H1 (cell line): ENCODE results near the gene OPCML. TPM values are rescaled to one million over a fixed set of nuclear protein-coding genes. Genes with fewer than 3 reads are reported as not detected.
"Not testable (repeated sequence)": the region's sequence is repeated elsewhere in the genome, so short reads cannot be mapped to it uniquely, and the experiment has no call there.

Experiments
- CTCF ChIA-PET: fragments of 300-600 bp; sonication (Branson Sonifier 250); formaldehyde crosslinking; loops from one replicate; lab custom pipeline; 2021; ENCODE audit not compliant: partially characterized antibody; lab: Charles Lee
- POLR2A ChIA-PET: fragments of 300-600 bp; sonication (Branson Sonifier 250); formaldehyde crosslinking; loops from one replicate; lab custom pipeline; 2021; ENCODE audit warnings: inconsistent platforms; ENCODE audit not compliant: partially characterized antibody; lab: Charles Lee
- DNase-seq, 2 experiments: peaks; one replicate each; pipeline versions ENCODE4 v3.0.0 to v3.0.0-alpha.2; 2010 to 2022; ENCODE audit warnings: low spot score in 2 of 2, low read depth in 1 of 2, mixed read lengths in 1 of 2
- FAIRE-seq: peaks from 2 replicates; lab custom pipeline; 2011; peaks lifted over from hg19 to GRCh38; lab: Jason Lieb, UNC
- H2AFZ ChIP-seq: 2 replicates; pipeline ENCODE4 v1.8.1; 2012; ENCODE audit warnings: low read length, inconsistent platforms
- H2AK5ac ChIP-seq: 2 replicates; pipeline ENCODE4 v1.6.1; 2013; ENCODE audit warnings: low read depth, low read length
- H2BK120ac ChIP-seq: replicated peaks from 2 replicates; pipeline ENCODE3; 2013; ENCODE audit warnings: low read depth, low read length, inconsistent platforms
- H2BK12ac ChIP-seq: 2 replicates; pipeline ENCODE4 v1.6.1; 2013; ENCODE audit warnings: low read depth, low read length
- H2BK15ac ChIP-seq: 2 replicates; pipeline ENCODE4 v1.6.1; 2013; ENCODE audit warnings: low read length
- H2BK20ac ChIP-seq: 2 replicates; pipeline ENCODE4 v1.6.1; 2013; ENCODE audit warnings: low read length
- H2BK5ac ChIP-seq: 2 replicates; pipeline ENCODE4 v1.6.1; 2013; ENCODE audit warnings: low read depth, low read length
- H3K14ac ChIP-seq: 2 replicates; pipeline ENCODE4 v1.6.1; 2013; ENCODE audit warnings: inconsistent platforms; ENCODE audit not compliant: insufficient read length
- H3K18ac ChIP-seq: 2 replicates; pipeline ENCODE4 v1.6.1; 2013; ENCODE audit warnings: low read length; ENCODE audit errors: extremely low read depth
- H3K23ac ChIP-seq: 2 replicates; pipeline ENCODE4 v1.6.1; 2013; ENCODE audit warnings: inconsistent platforms; ENCODE audit not compliant: insufficient read length
- H3K23me2 ChIP-seq: 2 replicates; pipeline ENCODE4 v1.6.1; 2013; ENCODE audit warnings: low read depth, low read length
- H3K27ac ChIP-seq: 2 replicates; pipeline ENCODE4 v1.6.1; 2011; ENCODE audit warnings: low read depth, low read length, inconsistent platforms
- H3K27me3 ChIP-seq, 4 experiments: replicated peaks in 1 of 4; 1 replicate in 1 of 4; 2 replicates in 3 of 4; pipeline versions ENCODE4 v1.6.1 to v1.8.1; 2011 to 2013; ENCODE audit warnings: low read length in 3 of 4, mild to moderate bottlenecking in 3 of 4, inconsistent platforms in 2 of 4, mixed read lengths in 2 of 4, moderate library complexity in 1 of 4; ENCODE audit not compliant: control insufficient read depth in 3 of 4, insufficient read depth in 3 of 4; ENCODE audit errors: extremely low read depth in 1 of 4
- H3K36me3 ChIP-seq, 4 experiments: 2 replicates each; pipeline versions ENCODE4 v1.6.1 to v1.8.1; 2011 to 2013; ENCODE audit warnings: mild to moderate bottlenecking in 4 of 4, low read length in 3 of 4, moderate library complexity in 2 of 4, control low read depth in 1 of 4, inconsistent platforms in 1 of 4; ENCODE audit not compliant: insufficient read depth in 4 of 4, control insufficient read depth in 2 of 4
- H3K4ac ChIP-seq: replicated peaks from 2 replicates; pipeline ENCODE3; 2013; ENCODE audit warnings: low read length, low read depth, mixed read lengths, inconsistent platforms; ENCODE audit not compliant: insufficient read length
- H3K4me1 ChIP-seq, 4 experiments: replicated peaks in 1 of 4; 1 replicate in 1 of 4; 2 replicates in 3 of 4; pipeline versions ENCODE4 v1.6.1 to v1.8.1; 2011 to 2013; ENCODE audit warnings: low read length in 3 of 4, inconsistent platforms in 2 of 4, mixed read lengths in 1 of 4; ENCODE audit not compliant: insufficient read depth in 4 of 4, control insufficient read depth in 3 of 4
- H3K4me2 ChIP-seq, 2 experiments: 2 replicates each; pipeline versions ENCODE4 v1.6.1 to v1.8.1; 2011 to 2013; ENCODE audit warnings: low read depth in 2 of 2, low read length in 2 of 2, control low read depth in 1 of 2, inconsistent platforms in 1 of 2, mild to moderate bottlenecking in 1 of 2; ENCODE audit not compliant: insufficient read depth in 1 of 2
- H3K4me3 ChIP-seq, 4 experiments: fragments of 200-600, 300-600 bp in 1 of 4; sonication (generic), shearing (Covaris generic), sonication (Bioruptor Twin) in 1 of 4; 2 replicates each; pipeline versions ENCODE4 v1.5.1 to v1.8.1; 2011 to 2016; ENCODE audit warnings: low read length in 4 of 4, low read depth in 3 of 4, control low read depth in 2 of 4, inconsistent platforms in 2 of 4, mild to moderate bottlenecking in 2 of 4, mixed read lengths in 1 of 4, moderate library complexity in 1 of 4; ENCODE audit not compliant: insufficient read depth in 2 of 4; ENCODE audit errors: extremely low read depth in 1 of 4
- H3K56ac ChIP-seq: replicated peaks from 2 replicates; pipeline ENCODE3; 2013; ENCODE audit warnings: low read depth, mild to moderate bottlenecking, mixed read lengths, low read length, inconsistent platforms; ENCODE audit not compliant: insufficient read length
- H3K79me1 ChIP-seq: 2 replicates; pipeline ENCODE4 v1.6.1; 2013; ENCODE audit warnings: low read depth, low read length, control low read depth
- H3K79me2 ChIP-seq, 2 experiments: 2 replicates each; pipeline versions ENCODE4 v1.6.1 to v1.8.1; 2012 to 2013; ENCODE audit warnings: low read length in 2 of 2, mild to moderate bottlenecking in 2 of 2, inconsistent platforms in 1 of 2; ENCODE audit not compliant: insufficient read depth in 2 of 2, control insufficient read depth in 1 of 2
- H3K9ac ChIP-seq, 4 experiments: replicated peaks in 1 of 4; 1 replicate in 1 of 4; 2 replicates in 3 of 4; pipeline versions ENCODE4 v1.6.1 to v1.8.1; 2011 to 2013; ENCODE audit warnings: low read depth in 3 of 4, low read length in 3 of 4, control low read depth in 2 of 4, mild to moderate bottlenecking in 2 of 4, moderate library complexity in 2 of 4, inconsistent platforms in 1 of 4; ENCODE audit errors: extremely low read depth in 1 of 4
- H3K9me3 ChIP-seq, 2 experiments: 2 replicates each; pipeline versions ENCODE4 v1.6.1 to v1.8.1; 2012 to 2013; ENCODE audit warnings: mild to moderate bottlenecking in 2 of 2, moderate library complexity in 2 of 2, control low read depth in 1 of 2, inconsistent platforms in 1 of 2, low read depth in 1 of 2, low read length in 1 of 2, mixed read lengths in 1 of 2; ENCODE audit not compliant: insufficient read depth in 2 of 2
- H4K20me1 ChIP-seq, 2 experiments: replicated peaks in 1 of 2; 2 replicates each; pipeline versions ENCODE3 to v1.8.1; 2011 to 2013; ENCODE audit warnings: inconsistent platforms in 2 of 2, low read length in 2 of 2, mild to moderate bottlenecking in 1 of 2; ENCODE audit not compliant: insufficient read depth in 2 of 2, control insufficient read depth in 1 of 2
- H4K5ac ChIP-seq: 2 replicates; pipeline ENCODE4 v1.6.1; 2013; ENCODE audit warnings: low read length, low read depth, mixed read lengths, inconsistent platforms; ENCODE audit not compliant: insufficient read length
- H4K8ac ChIP-seq: 2 replicates; pipeline ENCODE4 v1.8.0; 2013; ENCODE audit warnings: mild to moderate bottlenecking, moderate library complexity, low read length, inconsistent platforms; ENCODE audit not compliant: insufficient read depth; ENCODE audit errors: extremely low read depth
- H4K91ac ChIP-seq: replicated peaks from 2 replicates; pipeline ENCODE3; 2013; ENCODE audit warnings: low read length, mixed read lengths, inconsistent platforms; ENCODE audit not compliant: insufficient read length
- polyA plus RNA-seq, 7 experiments: library from polyadenylated mRNA; depleted of rRNA in 3 of 7; stranded (reverse) in 5 of 7; unstranded in 2 of 7; fragments of >200 nt in 5 of 7; fragments of 200-250 nt in 2 of 7; gene quantifications; 1 replicate in 5 of 7; 2 replicates in 1 of 7; 4 replicates in 1 of 7; pipeline versions ENCODE4 v1.2.1 to v1.2.3, GENCODE V29; 2011 to 2013; ENCODE audit warnings: missing spikeins in 2 of 7, mixed read lengths in 2 of 7
- total RNA-seq: library from RNA; stranded (reverse); fragmentation: NEBNext Ultra II Directional; extraction: Animal tissue kit (Norgen Biotek cat#: 25700); gene quantifications from 2 replicates; pipeline ENCODE4 v1.2.1, GENCODE V29; 2021

Gene OPCML
- total and polyA plus RNA-seq, 2 of the 8 experiments (the other 6 are each of a cell fraction or from before 2014, with no cell fraction given) = 2.3 to 3.1 TPM

DNA sequence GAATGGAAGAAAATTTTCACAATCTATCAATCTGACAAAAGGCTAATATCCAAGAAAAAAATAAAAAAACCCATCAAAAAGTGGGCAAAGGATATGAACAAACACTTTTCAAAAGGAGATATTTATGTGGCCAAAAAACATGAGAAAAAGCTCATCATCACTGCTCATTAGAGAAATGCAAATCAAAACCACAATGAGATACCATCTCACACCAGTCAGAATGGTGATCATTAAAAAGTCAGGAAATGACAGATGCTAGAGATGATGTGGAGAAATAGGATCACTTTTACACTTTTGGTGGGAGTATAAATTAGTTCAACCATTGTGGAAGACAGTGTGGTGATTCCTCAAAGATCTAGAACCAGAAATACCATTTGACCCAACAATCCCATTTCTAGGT is 1162.2 kb downstream of the OPCML start:
- H4K8ac ChIP-seq, H3K14ac ChIP-seq, H3K23ac ChIP-seq, H3K27me3 ChIP-seq, CTCF ChIA-PET, H3K4me1 ChIP-seq, H2BK20ac ChIP-seq, H4K91ac ChIP-seq, H2BK12ac ChIP-seq, H3K4ac ChIP-seq, POLR2A ChIA-PET, H4K5ac ChIP-seq, DNase-seq, H3K56ac ChIP-seq, H3K4me2 ChIP-seq, H3K18ac ChIP-seq, H3K9ac ChIP-seq, H3K4me3 ChIP-seq, H3K36me3 ChIP-seq, H3K79me1 ChIP-seq, H2BK5ac ChIP-seq, H2BK15ac ChIP-seq, FAIRE-seq, H3K9me3 ChIP-seq, H3K23me2 ChIP-seq, H2AK5ac ChIP-seq, H4K20me1 ChIP-seq, H2AFZ ChIP-seq, H2BK120ac ChIP-seq, H3K79me2 ChIP-seq, H3K27ac ChIP-seq: not testable (repeated sequence)
